Right ventricle myocardium inferior (tissue), 1 donor: Measurements from ENCODE around the gene IFT122. TPM values are rescaled to one million over a fixed set of nuclear protein-coding genes. Genes with fewer than 3 reads are reported as not detected.

Source experiments
- ATAC-seq: fragments of 200-7000 bp; cut with Tn5 transposase; one replicate; pipeline ENCODE4 v1.9.1; 2020; ENCODE audit warnings: mild to moderate bottlenecking, moderate library complexity
- DNase-seq: peaks from one replicate; pipeline ENCODE4 v3.0.0; 2021; ENCODE audit errors: missing footprints
- intact Hi-C: fragments of 100-400 bp; cut with DNase I; formaldehyde crosslinking; loops from one replicate; pipeline ENCODE4 v1.11.0; 2022
- total RNA-seq: library from RNA; stranded (reverse); fragmentation: NEBNext Ultra II Directional; extraction: Animal tissue kit (Norgen Biotek cat#: 25700); gene quantifications from one replicate; pipeline ENCODE4 v1.2.1, GENCODE V29; 2021
- donor health status: DM: no; HTN: yes; CAD: no; lungs with severe emphysema.

Gene IFT122
- total RNA-seq, 1 donor from 2014 or later = 19.7 TPM

DNA sequence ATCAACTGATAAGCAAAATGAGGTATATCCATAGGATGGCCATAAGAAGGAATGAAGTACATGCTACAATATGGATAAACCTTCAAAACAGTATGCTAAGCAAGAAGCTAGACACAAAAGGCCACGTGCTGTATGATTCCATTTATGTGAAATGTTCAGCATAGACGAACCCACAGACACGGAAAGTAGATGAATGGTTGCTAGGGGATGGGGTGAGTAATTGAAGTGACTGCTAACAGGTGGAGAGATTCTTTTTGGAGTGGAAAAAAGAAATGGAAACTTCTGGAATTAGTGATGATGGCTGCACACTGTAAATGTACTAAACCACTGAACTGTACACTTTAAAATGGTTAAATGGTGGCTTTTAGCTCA is 11.0 kb upstream of the IFT122 start:
- intact Hi-C loops = no loop called here
- DNase-seq (no peak), ATAC-seq (no peak)

DNA sequence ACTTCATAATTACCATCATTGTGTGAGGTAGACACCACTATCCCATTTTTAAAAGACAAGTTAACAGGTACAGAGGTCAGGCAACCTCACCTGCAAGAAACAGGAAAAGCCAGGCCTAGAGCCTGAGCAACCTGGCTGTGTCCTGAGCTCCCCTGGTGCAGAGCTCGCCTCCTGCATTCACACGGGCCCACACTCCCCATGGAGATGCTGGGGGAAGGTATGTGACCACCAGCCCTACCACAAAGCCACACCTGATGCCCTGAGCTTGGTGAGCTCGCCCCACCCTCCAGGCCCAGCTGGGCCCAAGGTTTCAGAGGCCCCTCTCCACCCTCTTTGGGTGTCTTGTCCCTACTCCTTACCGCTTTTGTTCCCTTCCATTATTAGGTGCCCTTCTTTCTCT is 10.4 kb upstream of the IFT122 start:
- intact Hi-C loops = no loop called here
- no peak for DNase-seq
- no peak for ATAC-seq

DNA sequence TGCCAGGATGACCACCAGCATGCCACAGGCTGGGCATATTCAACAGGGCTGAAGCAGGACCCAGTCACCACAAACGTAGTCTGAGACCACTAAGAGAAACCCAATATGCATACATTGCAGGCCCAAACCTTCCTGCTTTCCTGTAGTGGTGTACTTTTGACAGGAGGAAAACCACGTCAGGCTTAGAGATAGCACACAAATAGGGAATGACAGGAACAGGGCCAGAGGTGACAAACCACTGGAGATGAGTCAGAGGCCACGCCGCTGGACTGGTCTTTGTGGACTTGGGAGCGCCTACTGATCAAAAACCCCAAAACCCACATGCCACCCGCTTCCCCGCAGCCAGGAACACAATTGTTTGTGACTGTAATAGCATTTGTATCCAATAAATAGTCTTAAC is 8.0 kb upstream of the IFT122 start:
- no peak for ATAC-seq
- intact Hi-C loops = no loop called here
- no peak for DNase-seq

DNA sequence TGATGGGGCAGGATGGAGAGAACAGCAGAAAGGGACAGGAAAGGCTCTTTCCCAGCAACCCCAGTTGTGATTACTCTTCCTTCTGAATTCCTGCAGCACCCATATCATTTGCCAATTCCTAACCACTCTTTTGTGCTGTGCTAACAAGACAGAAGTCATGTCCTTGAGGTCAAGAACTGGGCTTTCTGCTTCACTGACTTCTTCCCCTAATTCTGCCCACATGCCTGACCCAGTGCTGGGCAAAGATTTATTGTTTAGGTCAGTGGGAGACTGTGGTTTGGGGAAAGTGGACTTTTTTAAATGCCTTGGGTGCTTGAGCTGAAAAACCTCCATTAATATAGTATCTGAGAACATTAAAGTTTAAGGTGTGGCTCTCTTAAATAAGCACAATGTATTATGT is 7.4 kb upstream of the IFT122 start:
- intact Hi-C loops = no loop called here
- DNase-seq = no peak
- ATAC-seq = no peak

DNA sequence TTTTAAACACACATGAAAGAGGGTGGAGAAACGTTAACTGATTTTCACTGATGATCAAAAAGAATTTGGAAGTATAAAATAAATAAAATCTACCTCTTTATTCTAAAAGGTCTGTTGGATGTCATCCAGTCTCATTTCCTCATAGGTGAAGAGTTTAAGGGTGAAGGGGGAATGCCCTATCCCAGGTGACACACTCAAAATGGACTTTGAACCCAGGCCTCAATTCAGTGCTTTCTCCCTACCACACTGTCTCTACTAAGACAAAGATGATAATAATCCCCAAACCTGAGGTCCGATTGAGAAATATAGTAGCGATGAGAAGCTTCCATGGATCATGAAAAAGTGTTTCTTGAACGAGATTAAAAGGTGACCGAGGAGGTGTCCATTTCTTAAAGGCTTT is 6.5 kb upstream of the IFT122 start:
- ATAC-seq = no peak
- intact Hi-C loops = no loop called here
- DNase-seq = no peak

DNA sequence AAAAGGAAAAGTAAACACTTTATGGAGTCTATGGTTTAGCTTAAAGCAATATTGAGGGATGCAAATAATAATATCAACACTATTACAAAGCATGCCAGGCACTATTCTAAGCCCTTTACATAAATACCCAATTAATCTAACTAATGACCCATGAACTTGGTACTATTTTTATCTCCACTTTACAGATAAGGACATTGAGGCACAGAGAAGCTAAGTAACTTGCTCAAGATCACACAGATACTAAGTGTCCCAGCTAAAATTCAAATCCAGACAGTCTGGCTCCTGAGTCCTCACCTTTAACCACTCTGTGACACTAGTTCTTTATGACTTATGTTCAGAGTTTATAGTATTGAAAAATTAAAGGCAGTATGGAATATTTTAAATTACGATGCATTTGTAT is 5.9 kb upstream of the IFT122 start:
- no peak for DNase-seq
- no peak for ATAC-seq
- intact Hi-C loops = no loop called here

DNA sequence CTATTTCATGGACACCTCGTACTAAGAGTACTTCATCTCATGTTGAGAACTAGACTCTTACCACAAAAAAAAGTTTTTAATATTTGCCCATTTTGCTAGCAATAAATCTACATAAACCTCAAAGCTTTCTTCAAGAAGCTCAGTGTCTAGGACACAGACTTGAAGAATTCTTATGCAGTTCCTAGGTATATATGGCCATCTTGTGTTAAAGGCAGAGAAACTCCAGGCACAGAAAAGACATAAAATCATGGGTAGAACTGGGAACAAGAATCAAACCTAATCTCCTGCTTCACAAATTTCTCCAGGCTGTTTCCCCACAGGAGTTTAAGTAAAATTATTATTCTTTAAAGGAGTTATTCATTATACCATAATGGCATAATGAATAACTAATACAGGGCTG is 4.7 kb upstream of the IFT122 start:
- ATAC-seq = no peak
- DNase-seq = no peak
- intact Hi-C loops = no loop called here

DNA sequence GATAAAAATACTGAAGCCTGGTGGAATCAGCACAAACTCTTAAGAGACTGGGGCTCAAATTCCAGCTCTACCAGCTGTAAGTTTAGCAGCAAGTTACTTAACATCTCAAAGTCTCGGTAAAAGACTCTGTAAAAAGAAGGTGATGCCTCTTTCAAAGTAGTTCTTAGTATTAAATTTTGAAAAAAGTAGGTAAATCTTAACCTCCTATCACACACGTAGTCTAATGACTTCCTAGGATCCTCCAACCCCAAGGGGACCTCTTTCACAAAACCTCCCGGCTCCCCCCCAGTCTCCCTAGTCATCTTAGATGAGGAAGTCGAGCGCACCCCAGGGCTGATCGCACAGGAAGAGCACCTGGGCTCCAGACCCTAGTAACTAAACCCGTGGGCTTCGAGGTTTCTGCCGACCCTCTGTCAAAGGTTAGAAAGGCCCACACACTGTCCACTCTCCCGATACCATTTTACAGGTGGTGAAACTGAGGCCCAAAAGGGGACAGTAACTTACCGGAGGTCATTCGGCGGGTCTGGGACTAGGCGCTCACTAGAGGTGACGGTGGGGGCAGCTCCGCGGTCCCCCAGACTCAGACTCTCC is 703 bp upstream of the IFT122 start:
- intact Hi-C loops = no loop called here
- DNase-seq = peak; percentile 76
- peak; percentile 1 for ATAC-seq

DNA sequence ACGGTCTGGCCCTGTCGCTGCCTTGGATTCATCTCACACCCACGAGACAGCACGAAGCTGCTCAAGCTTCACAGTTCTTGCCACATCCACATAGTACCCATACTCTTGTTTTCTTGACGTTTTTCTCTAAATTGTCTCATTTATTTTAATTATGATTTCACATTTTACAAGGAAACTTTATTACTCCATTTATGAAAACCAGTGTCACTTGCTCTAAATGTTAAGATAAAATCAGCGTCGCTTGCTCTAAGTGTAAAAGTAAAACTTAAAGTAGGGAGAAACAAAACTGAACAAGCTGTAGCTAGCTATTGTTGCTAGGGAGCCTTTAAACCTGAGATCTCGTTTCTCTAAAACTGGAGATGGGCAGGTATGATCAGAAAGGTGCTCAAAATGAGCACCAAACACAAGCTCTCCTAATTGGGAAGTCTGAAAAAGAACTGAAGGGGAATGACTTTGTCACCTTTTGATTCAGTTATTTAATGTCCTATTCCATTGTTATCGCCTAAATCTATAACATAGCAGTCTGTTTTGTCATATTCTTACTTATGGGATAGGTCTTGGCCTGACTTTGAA is 680 bp downstream of the IFT122 start:
- intact Hi-C loops = loop anchor here (5.0 kb wide), 2 partner anchors 42 to 187 kb away; no protein-coding TSS in a partner anchor
- DNase-seq (no peak), ATAC-seq (no peak)

DNA sequence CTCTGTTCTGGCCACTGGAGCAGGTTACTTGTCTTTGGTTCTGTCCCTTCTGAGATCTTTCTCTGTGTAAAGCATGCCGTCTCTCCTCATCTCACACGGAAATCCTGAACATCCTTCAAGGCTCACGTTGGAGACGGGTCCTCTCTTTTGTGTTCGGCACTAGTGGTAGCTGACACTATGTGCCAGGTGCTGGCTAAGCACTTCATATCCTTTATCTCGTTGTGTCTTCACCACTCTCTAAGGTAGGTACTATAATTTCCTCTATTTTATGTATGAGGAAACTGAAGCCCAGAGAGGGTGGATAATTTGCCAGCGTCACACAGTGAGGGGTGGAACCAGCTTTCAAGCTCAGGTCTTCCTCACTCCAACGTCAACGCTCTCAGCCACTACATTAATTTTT is 1.2 kb downstream of the IFT122 start:
- DNase-seq (no peak), ATAC-seq (no peak)
- intact Hi-C loops = loop anchor here (5.0 kb wide), 2 partner anchors 41 to 186 kb away; no protein-coding TSS in a partner anchor

DNA sequence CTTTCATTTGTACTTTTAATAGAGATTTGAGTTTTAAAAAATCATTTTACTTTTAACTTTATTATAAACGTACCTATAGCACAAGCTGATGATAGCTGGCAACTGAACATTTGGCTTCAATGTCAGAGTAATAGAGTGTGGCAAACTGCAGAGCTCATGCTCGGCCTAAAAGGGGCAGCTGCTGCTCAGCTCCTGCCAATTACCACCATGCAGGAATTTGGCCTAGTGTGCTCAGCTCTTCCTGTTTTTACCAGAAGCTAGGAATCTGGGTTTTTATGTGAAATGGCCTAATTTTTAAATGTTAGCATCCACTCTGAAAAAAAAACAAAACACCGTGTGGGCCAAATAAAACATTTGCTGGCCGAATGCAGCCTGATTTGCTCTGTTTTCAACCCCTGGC is 1.8 kb downstream of the IFT122 start:
- no peak for DNase-seq
- ATAC-seq = no peak
- intact Hi-C loops = loop anchor here (5.0 kb wide), 2 partner anchors 41 to 186 kb away; no protein-coding TSS in a partner anchor

DNA sequence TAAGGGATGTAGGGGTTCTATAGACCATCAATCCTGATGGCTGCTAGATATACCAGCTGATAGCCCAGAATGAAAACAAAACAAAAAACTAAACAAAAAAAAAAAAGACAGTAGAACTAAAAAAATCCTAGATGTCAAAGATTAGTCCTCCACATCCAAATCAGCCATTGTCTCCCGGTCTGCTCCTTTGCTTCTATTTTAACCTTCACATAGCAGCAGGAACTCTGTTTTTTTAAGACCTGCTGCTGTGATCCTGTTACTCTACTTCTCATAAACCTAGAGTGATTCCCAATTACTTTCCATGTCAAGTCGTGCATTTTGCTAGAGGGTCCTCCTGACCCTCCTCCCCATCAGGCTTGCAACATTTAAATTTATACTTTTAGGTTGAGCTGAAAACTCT is 2.5 kb downstream of the IFT122 start:
- ATAC-seq (no peak), DNase-seq (no peak)
- intact Hi-C loops = loop anchor here (5.0 kb wide), 2 partner anchors 40 to 185 kb away; no protein-coding TSS in a partner anchor

DNA sequence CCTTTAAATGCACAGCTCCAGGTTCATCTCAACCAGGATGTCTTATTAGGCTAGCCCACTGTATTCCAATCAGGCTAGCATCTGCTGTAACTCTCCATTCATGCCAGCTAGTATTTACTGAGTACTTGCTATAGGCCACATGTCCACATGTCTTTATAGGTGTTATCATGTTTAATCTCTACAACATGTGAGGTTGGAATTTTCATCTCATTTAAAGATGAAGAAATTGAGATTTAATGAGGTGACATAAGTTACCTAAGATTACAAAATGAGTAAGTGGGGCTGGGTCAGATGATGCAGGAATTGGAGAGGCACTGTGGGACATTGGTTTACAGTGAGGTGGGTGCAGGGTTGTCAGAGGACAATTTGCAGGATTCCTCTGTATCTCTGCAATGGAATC is 2.9 kb downstream of the IFT122 start:
- ATAC-seq (no peak), DNase-seq (no peak)
- intact Hi-C loops = loop anchor here (5.0 kb wide), 2 partner anchors 39 to 184 kb away; no protein-coding TSS in a partner anchor

DNA sequence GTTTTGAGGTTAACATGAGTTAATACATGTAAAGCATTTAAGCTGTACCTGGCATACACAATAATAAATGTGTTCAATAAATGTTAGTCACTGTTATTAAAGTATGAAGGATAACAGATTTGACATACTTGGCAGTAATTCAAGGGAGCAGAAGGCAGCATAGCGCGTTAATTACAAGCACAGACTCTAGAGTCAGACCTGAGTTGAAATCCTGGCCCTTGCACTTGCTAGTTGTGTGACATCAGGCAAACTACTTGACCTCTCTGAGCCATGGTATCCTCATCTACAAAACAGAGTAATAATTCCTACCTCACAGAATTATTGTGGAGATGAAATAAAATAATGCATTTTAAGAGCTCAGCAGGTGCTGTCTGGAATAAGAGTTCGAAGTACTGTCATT is 5.4 kb downstream of the IFT122 start:
- ATAC-seq = no peak
- no peak for DNase-seq
- intact Hi-C loops = no loop called here

DNA sequence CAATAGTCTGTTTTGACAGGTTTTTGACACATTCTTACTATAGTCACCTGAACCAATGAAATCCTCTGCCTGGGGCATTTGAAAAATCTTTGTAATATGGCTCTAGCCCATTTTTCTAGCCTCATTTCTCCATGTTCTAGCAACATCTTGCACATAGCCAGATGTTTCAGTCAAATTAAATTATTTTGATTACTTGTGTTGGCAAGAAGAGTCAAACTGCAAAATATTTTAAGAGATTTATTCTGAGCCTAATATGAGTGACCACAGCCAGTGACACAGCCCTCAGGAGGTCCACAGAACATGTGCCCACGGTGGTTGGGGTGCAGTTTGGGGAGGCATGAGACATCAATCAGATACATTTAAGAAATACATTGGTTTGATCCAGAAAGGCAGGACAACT is 6.9 kb downstream of the IFT122 start:
- DNase-seq = no peak
- intact Hi-C loops = no loop called here

DNA sequence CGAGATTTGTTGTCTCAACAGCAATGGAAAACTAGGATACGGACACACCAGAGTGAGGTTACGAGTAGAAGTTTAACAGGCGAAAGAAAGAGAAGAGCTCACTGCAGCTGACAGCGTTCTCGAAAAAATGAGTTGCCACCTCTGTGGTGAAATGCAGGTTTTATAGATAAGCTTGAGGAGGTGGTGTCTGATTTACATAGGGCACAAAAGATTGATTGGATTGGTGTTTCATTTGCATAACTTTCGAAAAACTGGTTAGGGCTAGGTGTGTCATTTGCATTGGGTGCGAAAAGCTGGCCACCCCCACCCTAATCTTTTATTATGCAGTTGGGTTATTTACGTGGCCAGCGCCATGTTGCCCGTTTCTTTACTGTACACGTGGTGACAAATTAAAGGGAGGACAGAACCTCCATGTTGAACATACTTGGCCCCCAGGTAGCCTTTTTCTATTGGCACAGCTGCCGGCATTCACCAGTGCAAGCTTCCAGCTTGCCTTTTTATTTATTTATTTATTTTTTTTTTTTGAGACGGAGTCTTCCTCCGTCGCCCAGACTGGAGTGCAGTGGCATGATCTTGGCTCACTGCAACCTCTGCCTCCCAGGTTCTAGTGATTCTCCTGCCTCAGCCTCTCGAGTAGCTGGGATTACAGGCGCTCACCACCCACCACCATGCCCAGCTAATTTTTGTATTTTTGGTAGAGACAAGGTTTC is 8.3 kb downstream of the IFT122 start:
- ATAC-seq = no peak
- no peak for DNase-seq
- intact Hi-C loops = no loop called here

More for the DNA sequence above, 6.9 kb downstream of the IFT122 start:
- ATAC-seq = no peak

DNA sequence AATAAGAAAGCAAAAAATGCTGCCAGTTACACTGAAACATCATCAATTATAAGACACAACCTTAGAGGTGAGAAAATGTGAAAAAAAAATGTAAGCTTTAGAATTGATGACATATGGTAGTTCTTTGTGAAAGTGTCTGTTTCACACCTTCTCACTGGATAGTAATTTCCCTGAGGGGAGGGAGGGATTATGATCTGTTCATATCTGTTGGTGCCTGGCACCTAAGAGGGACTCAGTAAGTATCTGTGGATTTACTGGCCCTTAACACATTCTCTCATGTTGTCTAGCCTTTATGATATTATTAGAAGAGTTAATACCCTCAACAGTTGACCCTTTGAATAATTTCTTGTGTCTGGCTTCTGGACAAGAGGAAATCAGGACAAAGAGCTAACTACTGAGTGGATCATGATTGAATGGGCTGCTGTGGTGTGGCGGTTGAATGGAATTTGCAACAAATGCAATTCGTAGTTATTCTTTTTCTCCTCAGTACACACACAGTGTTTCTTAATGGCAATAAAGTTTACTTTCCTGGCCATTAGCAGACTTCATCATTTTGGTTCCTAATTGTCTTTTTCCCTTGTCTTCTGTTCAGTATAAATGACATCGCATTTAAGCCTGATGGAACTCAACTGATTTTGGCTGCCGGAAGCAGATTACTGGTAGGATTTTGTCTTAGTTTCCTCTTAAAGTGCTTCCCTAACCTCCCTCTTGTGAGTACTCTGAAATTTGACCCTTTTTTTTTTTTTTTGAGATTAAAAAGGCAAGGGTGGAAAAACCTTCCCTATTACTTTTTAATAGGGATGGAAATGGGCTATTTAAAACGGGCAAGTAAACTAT is 9.5 kb downstream of the IFT122 start:
- no peak for ATAC-seq
- DNase-seq = no peak
- intact Hi-C loops = no loop called here

DNA sequence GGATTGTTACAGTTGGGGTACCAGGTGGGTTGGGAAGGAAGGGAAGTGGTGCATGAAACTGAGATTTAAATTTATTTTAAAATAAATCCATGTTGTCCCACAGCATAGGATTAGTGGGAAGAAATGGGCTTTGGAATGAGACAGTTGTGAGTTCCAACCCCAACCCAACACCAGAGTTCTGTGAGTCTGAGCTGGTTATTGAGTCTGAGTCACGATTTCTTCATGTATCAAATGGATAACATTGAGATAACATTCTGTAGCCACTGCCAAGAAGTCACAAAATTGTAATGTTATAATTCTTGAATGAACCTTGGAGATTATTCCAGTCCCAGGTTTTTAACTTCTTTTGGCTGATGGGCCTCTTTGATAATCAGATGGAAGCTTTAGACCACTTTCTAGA is 13.7 kb downstream of the IFT122 start:
- no peak for ATAC-seq

DNA sequence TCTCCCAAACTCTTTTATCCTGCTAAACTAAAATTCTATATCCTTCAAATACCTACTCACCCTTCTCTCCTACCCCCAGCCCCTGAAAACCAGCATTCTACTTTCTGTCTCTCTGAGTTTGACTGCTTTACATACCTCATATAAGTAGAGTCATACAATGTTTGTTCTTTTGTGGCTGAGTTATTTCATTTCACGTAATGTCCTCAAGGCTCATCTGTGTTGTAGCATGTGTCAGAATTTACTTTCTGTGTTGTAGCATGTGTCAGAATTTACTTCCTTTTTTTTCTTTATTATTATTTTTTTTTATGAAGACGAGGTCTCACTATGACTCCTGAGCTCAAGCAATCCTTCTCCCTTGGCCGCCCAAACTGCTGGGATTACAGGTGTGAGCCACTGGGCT is 20.1 kb downstream of the IFT122 start:
- intact Hi-C loops = no loop called here
- no peak for DNase-seq
- no peak for ATAC-seq

More for the DNA sequence above, 13.7 kb downstream of the IFT122 start:
- intact Hi-C loops = no loop called here
- no peak for DNase-seq
